ENCODE data around the gene SRD5A1. TPM values are rescaled to one million over a fixed set of nuclear protein-coding genes. Genes with fewer than 3 reads are reported as not detected.

SRD5A1 gene
- total RNA-seq, 1 donor from 2014 or later = 31.3 TPM

DNA sequence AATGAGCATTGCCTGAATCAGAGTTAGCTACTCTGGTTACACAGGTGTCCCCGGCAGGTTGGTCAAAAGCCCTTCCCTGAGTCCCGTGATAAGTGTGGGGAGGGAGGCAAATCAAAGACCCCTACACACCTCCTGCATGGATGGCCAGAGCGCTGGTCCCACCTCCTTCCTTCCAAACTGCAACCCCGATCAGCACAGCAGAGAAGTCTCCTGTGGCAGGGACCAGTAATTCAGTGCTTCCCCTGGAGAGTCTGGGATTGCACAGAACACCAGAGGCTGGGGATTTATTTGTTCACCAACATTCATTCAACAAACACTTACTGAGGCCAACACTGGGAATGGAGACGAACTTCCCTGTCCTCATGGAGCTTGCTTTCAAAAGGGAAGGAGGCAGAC, 46.6 kb upstream of the SRD5A1 start:
- DNase-seq (ENCODE audit: low read depth, low spot score) = no peak
- TF ChIP-seq, protein P1, sequence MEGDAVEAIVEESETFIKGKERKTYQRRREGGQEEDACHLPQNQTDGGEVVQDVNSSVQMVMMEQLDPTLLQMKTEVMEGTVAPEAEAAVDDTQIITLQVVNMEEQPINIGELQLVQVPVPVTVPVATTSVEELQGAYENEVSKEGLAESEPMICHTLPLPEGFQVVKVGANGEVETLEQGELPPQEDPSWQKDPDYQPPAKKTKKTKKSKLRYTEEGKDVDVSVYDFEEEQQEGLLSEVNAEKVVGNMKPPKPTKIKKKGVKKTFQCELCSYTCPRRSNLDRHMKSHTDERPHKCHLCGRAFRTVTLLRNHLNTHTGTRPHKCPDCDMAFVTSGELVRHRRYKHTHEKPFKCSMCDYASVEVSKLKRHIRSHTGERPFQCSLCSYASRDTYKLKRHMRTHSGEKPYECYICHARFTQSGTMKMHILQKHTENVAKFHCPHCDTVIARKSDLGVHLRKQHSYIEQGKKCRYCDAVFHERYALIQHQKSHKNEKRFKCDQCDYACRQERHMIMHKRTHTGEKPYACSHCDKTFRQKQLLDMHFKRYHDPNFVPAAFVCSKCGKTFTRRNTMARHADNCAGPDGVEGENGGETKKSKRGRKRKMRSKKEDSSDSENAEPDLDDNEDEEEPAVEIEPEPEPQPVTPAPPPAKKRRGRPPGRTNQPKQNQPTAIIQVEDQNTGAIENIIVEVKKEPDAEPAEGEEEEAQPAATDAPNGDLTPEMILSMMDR (conservative IDR thresholded peaks at IDR 0.05) = no peak
- peaks cover 3% of the 10 kb centered on the region for H3K36me3 Mint-ChIP-seq (ENCODE audit: low read depth)
- H3K27ac Mint-ChIP-seq (ENCODE audit: unreplicated experiment) = no peak overlapping the region
- H3K27me3 Mint-ChIP-seq (ENCODE audit: low read depth) = peaks cover 50% of the 10 kb centered on the region
- H3K9me3 Mint-ChIP-seq = peaks cover 4% of the 10 kb centered on the region
- no peak overlapping the region for H3K4me3 Mint-ChIP-seq
- H3K4me1 Mint-ChIP-seq = peaks cover 4% of the 10 kb centered on the region

DNA sequence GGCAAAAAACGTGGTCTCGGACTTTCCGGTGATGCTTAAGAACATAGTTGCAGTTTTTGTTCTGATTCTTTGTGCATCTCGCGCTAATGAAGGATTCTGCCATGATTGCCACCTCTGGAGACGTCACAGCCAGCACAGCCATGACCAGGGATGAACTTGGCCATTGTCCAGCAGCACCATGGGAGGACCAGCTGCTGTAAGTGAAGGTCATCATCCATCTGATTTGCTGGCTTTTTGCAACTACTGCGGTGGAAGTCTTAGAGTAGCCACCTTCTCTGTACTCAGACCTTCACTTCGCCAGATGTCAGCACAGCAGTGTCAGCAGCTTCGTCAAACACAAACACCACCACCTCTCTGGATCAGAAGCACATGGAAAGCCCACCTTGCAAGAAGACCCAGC, 46.1 kb upstream of the SRD5A1 start:
- DNase-seq (ENCODE audit: low read depth, low spot score) = no peak
- Mint-ChIP-seq H3K4me3 (no peak overlapping the region), H3K27ac (ENCODE audit: unreplicated experiment) (no peak overlapping the region), H3K27me3 (ENCODE audit: low read depth) (peaks cover 45% of the 10 kb centered on the region), H3K4me1 (peaks cover 4% of the 10 kb centered on the region), H3K36me3 (ENCODE audit: low read depth) (peaks cover 3% of the 10 kb centered on the region), H3K9me3 (peaks cover 4% of the 10 kb centered on the region)
- TF ChIP-seq, protein P1 (conservative IDR thresholded peaks at IDR 0.05) = no peak

DNA sequence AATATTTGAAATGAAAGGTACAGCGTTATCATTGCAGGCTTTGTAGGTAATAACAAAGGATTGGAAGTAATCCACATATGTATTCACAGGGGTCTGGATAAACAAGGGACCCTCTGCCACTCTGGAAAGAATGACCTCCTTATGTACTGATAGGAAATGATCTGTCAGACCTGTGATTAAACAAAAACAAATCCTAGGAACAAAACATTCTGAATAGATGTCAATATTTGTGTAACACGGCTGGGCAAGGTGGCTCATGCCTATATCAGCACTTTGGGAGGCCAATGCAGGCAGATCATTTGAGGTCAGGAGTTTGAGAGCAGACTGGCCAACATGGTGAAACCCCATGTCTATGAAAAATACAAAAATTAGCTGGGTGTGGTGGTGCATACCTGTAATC, 42.7 kb upstream of the SRD5A1 start:
- no peak overlapping the region for H3K27ac Mint-ChIP-seq (ENCODE audit: unreplicated experiment)
- peaks cover 18% of the 10 kb centered on the region for H3K27me3 Mint-ChIP-seq (ENCODE audit: low read depth)
- H3K4me3 Mint-ChIP-seq = no peak overlapping the region
- no peak for DNase-seq (ENCODE audit: low read depth, low spot score)
- peaks cover 10% of the 10 kb centered on the region for H3K36me3 Mint-ChIP-seq (ENCODE audit: low read depth)
- H3K9me3 Mint-ChIP-seq = peaks cover 4% of the 10 kb centered on the region
- H3K4me1 Mint-ChIP-seq = no peaks in the 10 kb centered on the region
- TF ChIP-seq, protein P1 (conservative IDR thresholded peaks at IDR 0.05) = no peak

DNA sequence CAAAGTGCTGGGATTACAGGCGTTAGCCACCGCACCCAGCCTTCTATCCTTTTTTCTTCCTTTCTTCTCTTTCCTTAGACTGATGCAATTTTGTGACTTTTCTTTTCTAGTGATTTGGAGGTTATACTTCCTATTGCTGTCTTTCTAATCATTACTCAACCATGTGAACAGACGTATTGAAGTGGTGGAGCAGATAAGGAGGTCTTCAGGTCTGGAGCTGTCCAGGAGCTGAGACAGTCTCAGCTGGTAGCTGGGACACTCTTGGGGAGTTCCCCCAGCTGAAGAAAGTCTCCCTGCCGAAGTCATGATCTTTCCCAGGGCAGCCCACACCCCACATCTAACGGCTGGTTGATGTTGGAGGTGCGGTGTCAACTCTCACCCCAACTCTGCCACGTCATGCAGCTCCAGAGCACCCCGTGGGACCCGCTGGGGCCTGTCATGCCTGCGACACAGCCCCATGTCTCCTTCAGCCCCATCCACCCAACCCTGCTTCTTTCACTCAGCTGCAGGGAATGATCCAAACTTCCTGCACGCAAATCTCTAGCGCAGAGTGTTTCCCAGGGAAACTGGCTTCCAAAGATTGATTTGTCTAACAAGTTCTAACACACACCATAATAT, 41.5 kb upstream of the SRD5A1 start:
- DNase-seq (ENCODE audit: low read depth, low spot score) = no peak
- TF ChIP-seq, protein P1 (conservative IDR thresholded peaks at IDR 0.05) = no peak
- H3K9me3 Mint-ChIP-seq = peaks cover 4% of the 10 kb centered on the region
- no peaks in the 10 kb centered on the region for H3K4me1 Mint-ChIP-seq
- H3K27me3 Mint-ChIP-seq (ENCODE audit: low read depth) = peaks cover 6% of the 10 kb centered on the region
- H3K4me3 Mint-ChIP-seq = no peak overlapping the region
- no peak overlapping the region for H3K27ac Mint-ChIP-seq (ENCODE audit: unreplicated experiment)
- peaks cover 19% of the 10 kb centered on the region for H3K36me3 Mint-ChIP-seq (ENCODE audit: low read depth)

DNA sequence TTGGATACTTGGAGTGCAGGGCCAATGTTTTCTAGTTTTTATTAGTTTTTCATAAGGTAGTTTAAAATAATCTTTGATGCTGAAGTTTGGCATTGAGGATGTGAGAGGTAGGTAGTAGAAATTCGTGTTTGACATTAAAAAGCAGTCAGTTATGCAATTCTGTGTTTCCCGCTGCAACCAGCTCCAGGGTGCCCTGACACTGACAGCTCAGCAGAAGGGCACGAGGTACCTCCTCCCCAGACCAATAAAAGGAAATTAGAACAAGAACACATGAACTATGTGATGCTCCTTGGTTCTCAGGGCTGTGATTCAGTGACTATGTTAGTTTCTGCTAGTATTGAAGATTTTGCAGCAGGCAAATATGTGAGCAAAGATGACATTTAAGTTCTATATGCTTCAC, 40.6 kb upstream of the SRD5A1 start:
- H3K27me3 Mint-ChIP-seq (ENCODE audit: low read depth) = no peaks in the 10 kb centered on the region
- H3K4me3 Mint-ChIP-seq = no peak overlapping the region
- H3K27ac Mint-ChIP-seq (ENCODE audit: unreplicated experiment) = no peak overlapping the region
- H3K4me1 Mint-ChIP-seq = no peaks in the 10 kb centered on the region
- no peak for DNase-seq (ENCODE audit: low read depth, low spot score)
- no peaks in the 10 kb centered on the region for H3K9me3 Mint-ChIP-seq
- H3K36me3 Mint-ChIP-seq (ENCODE audit: low read depth) = peaks cover 26% of the 10 kb centered on the region
- TF ChIP-seq, protein P1 (conservative IDR thresholded peaks at IDR 0.05) = no peak
